Adipose tissue (tissue), 3 donors: ENCODE results near the gene SYNGR4. TPM values are rescaled to one million over a fixed set of nuclear protein-coding genes. Genes with fewer than 3 reads are reported as not detected.
"Not testable (repeated sequence)": the region's sequence is repeated elsewhere in the genome, so short reads cannot be mapped to it uniquely, and the experiment has no call there.

ENCODE experiments used
- H3K27ac ChIP-seq: one replicate; pipeline ENCODE4 v1.5.1; 2013; ENCODE audit warnings: low read depth, low read length
- WGBS, 3 donors: extraction: QIAGEN DNeasy Blood & Tissue Kit; methylation state at CpG; one replicate each; pipeline ENCODE4 v1.1.7; 2013; 5-methylcytosine and 5-hydroxymethylcytosine counted together
- polyA plus RNA-seq, 3 donors: library from polyadenylated mRNA; stranded (reverse); fragments of 200-250 nt; gene quantifications; one replicate each; pipeline ENCODE4 v1.2.3, GENCODE V29; 2013
- donor health status: healthy with polysubstance abuse.
- donor health status: Bipolar disorder and iron deficiency.
- donor health status: healthy.

SYNGR4 gene
- polyA plus RNA-seq, 3 donors: 0.94 TPM; not detected in 2

DNA sequence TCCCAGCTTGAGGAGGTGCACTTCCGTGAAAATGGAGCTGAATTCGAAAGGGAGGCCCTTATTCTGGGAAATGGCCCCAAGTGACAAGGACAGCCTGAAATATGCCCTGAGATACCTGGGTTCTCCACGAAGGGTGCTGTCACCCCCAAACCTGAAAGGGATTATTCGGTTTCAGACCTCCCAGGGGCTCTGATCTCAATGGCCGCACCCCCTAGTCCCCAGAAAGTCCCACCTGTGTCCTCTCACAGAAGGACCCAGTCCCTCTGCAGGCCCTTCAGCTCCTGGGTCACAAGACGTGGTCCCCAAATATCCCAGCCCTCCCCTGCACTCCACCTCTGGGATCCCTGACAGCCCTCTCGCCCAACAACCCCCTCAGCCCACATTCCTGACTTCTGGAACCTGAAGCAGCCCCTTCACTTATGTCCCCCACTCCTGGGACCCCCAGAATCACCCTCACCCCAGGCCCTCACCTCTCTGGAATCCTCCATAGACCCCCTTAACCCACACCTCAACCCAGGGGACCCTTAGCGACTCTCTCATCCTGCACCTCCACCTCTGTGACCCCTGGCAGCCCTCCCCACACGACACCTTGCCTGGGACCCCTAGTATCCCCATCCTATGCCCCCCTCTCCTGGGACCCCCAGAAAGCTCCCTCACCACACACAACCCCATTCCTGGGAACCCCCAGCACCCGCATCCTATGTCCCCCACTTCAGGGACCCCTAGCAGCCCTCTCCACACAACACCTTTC lies 606 bp downstream of the SYNGR4 start:
- 63 to 69% (median 67%) methylated on average over 10 of the region's 10 CpGs for WGBS, 3 donors
- no peak overlapping the region for H3K27ac ChIP-seq

GRCh38 chr19:48365602-48366001 lies 1.4 kb downstream of the SYNGR4 start:
- WGBS, 3 donors: 92 to 95% (median 92%) methylated on average over 11 of the region's 11 CpGs
- no peak overlapping the region for H3K27ac ChIP-seq

GRCh38 chr19:48367855-48368254 lies 3.7 kb downstream of the SYNGR4 start:
- no peak overlapping the region for H3K27ac ChIP-seq
- 55 to 76% (median 74%) methylated on average over 5 of the region's 5 CpGs for WGBS, 3 donors

DNA sequence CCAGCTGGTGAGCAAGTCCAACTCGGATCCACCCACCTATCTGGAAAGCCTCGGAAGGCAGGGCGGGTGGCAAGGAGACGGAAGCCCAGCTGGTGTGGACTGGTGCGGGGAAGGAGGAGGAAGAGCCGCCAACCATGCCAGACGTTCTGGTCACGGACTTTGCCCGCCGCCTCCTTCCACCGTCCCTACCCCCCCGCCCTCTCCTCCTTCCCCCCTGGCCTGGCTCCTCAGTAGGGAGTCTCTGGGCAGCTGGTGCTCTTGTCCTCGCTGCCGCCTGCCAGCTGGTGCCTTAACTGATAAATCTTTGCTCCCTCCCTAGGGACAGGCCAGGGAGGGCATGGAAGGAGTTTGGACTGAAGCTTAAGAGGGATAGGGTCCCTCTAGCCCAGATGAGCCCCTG lies 4.8 kb downstream of the SYNGR4 start:
- H3K27ac ChIP-seq: no peak overlapping the region
- 58 to 84% (median 81%) methylated on average over 14 of the region's 14 CpGs for WGBS, 3 donors

DNA sequence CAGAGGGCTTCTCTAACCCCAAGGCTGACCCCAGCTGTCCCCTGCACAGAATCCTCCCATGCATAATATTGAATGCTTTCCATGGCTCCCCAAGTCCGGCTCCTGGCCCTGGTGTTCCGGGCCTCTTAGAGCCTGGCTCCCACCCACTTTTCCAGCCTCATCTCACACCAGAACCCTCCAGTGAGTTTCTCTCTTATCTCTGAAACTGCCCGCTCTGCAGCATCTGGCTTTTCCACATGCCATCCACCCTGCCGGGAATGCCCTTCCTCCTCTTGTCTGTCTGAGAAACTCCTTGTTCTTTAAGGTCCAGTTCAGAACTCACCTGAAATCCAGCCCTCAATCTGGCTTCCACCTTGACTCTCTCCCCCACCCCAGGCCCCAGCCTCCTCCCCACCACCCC lies 6.8 kb downstream of the SYNGR4 start:
- WGBS, 3 donors: 80 to 87% (median 87%) methylated on average over 4 of the region's 4 CpGs
- no peak overlapping the region for H3K27ac ChIP-seq

DNA sequence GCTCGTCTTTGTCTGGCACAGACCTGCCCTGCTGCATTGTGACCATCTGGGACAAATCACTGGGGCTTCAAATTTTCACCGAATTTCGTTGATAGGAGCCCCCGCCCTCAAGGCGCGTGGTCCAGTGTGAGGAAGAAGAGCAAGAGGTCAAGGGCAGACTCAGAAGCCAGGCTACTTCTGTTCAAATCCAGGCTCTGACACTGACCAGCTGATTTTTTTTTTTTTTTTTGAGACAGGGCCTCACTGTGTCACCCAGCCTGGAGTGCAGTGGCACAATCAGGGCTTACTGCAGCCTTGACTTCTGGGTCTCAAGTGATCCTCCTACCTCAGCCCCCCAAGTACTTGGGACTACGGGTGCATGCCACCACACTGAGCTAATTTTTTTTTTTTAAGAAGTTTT lies 7.2 kb downstream of the SYNGR4 start:
- 71 to 81% (median 77%) methylated on average over 7 of the region's 7 CpGs for WGBS, 3 donors
- no peak overlapping the region for H3K27ac ChIP-seq

GRCh38 chr19:48371771-48372170 lies 7.6 kb downstream of the SYNGR4 start:
- 95 to 97% (median 97%) methylated on average over 5 of the region's 5 CpGs for WGBS, 3 donors
- H3K27ac ChIP-seq: not testable (repeated sequence)

GRCh38 chr19:48372904-48373303 lies 8.7 kb downstream of the SYNGR4 start:
- no peak overlapping the region for H3K27ac ChIP-seq
- 51 to 67% (median 56%) methylated on average over 4 of the region's 4 CpGs for WGBS, 3 donors

GRCh38 chr19:48373567-48373966 lies 9.4 kb downstream of the SYNGR4 start:
- H3K27ac ChIP-seq: no peak overlapping the region

GRCh38 chr19:48378194-48378570 lies 14.0 kb downstream of the SYNGR4 start:
- H3K27ac ChIP-seq: no peak overlapping the region
- 91 to 92% (median 91%) methylated on average over 10 of the region's 10 CpGs for WGBS, 3 donors

More at GRCh38 chr19:48373567-48373966, 9.4 kb downstream of the SYNGR4 start:
- 82 to 87% (median 84%) methylated on average over 8 to 11 of the region's 11 CpGs for WGBS, 3 donors

GRCh38 chr19:48379058-48379457 lies 14.9 kb downstream of the SYNGR4 start:
- no peak overlapping the region for H3K27ac ChIP-seq
- 77 to 82% (median 78%) methylated on average over 5 of the region's 5 CpGs for WGBS, 3 donors

DNA sequence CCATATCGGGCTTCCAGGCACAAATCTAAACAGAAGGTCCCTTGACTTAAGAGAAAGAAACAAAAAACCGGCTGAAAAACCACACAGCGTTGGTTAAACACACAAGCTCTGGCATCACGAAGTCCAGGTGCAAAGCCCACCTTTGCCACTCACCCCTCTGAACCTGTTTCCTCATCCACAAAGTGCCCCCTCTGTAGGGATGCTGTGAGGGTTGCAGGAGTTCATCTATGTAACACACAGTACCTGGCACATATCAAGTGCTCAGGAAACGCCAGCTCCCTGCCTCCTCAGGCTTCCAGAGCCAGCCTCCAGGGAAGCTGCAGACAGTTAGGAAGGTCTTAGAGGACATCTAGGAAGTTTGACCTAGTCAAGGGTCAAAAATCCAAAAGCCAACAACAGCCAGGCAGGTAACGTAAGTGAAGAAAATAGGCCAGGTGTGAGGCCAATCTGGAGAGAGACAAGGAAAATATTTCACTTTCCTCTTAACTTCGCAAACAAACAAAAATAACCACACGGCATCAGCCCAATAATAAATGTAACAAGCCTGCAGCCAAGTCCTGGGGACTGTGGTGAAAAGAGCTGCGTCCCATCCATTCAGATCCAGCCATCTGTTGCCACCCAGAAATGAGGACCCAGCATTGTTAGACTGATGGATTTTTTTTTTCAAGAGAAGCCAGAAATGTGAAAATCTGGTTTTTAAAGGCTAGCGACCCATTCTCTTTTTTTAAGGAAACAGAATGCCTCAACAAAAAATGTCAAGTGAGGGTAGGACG lies 17.2 kb downstream of the SYNGR4 start:
- WGBS, 3 donors: 87 to 90% (median 87%) methylated on average over 11 of the region's 11 CpGs
- no peak overlapping the region for H3K27ac ChIP-seq

DNA sequence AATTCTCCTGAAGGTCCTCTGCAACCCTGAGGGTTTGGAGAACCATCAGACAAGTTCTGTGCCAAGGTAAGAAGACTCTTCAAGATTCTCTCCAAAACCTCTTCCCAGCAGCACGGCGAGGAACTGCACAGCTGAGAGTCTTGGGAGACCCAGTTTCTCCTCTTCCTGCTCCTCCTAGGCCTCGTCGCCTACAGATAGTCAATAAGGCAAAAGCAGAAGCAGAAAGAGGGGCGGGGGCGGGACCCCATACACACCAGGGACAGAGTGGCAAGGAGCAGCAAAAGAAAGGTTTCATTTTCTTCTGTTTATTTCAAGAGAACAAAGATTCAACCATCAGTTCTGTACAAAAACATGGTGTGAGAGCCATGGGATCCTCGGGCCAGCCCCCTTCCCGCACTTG lies 18.1 kb downstream of the SYNGR4 start:
- H3K27ac ChIP-seq: no peak overlapping the region
- 83 to 90% (median 89%) methylated on average over 8 of the region's 8 CpGs for WGBS, 3 donors

DNA sequence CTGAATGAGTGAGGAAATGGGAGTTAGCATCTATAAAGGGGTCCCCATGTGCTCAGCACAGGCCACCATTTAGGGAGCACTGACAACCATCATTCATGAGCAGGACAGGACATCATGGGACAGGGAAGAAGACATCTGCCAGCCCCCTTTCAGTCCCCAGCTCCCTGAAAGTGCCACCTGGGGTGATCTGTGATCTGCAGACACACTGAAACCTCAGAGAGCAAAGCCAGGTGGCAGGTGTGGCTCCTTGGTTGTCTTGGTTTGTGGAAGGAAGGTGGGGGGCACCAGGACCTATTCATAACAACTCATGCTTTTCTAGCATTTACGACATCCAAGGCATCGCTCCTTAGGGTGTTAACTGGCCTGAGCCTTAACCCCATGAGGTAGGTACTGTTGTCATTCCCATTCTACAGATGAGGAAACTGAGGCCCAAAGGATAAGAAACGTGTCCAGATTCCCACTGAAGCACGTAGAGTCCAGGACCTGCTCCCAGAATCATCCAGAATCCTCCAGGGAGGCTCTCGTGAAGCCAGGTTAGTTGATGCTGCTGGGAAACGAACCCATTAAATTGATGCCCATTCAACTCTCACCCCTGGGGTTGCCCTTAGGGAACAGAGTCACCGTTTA lies 21.4 kb downstream of the SYNGR4 start:
- no peak overlapping the region for H3K27ac ChIP-seq
- 85 to 95% (median 93%) methylated on average over 7 of the region's 7 CpGs for WGBS, 3 donors

- 89 to 100% (median 95%) methylated on average over 2 to 3 of the region's 3 CpGs for WGBS, 3 donors
These were observed 22.8 kb downstream of the SYNGR4 start for GRCh38 chr19:48386981-48387380.

DNA sequence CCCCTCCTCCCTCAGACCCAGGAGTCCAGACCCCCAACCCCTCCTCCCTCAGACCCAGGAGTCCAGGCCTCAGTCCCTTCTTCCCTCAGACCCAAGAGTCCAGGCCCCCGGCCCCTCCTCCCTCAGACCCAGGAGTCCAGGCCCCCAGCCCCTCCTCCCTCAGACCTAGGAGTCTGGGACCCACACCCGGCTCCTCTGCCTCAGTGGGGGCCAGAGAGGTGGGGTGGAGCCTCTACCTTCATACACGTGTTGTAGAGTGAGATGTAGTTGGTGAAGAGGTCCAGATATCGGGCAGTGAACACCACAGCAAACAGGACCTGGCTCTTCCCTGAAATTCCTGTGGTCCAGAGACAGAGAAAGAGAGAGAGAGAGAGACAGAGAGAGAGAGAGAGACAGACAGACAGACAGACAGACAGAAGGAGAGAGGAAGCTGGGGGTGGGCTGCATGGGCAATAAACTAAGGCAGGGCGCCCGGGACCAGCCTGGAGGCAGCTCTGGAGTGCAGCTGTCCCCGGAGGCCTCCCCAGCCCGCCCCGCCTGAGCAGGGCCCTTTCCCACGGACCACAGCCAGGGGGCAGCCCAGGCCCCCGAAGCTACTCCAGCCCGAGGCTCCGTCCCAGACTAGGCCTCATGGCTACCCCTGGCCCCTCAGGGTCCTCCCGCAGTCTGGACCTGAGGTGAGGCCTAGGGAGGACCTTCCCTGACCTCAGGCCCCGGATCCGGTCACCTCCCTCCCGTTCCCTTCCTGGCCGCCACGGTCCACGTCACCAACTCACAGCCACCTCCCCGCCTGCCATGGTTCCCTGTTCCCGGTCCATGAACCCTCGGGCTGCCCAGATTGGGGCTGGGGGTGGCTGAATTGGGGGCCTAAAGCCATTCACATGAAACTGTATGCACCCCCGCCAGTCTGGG lies 26.3 kb downstream of the SYNGR4 start:
- 2 to 4% (median 4%) methylated on average over 20 to 24 of the region's 24 CpGs for WGBS, 3 donors
- peak overlapping the region; percentile 70 for H3K27ac ChIP-seq

More at GRCh38 chr19:48386981-48387380, 22.8 kb downstream of the SYNGR4 start:
- H3K27ac ChIP-seq: no peak overlapping the region

GRCh38 chr19:48391100-48392005 lies 27.2 kb downstream of the SYNGR4 start, which contains the start of gene KDELR1:
KDELR1 (minus strand) TSS chr19:48391551; CDS start chr19:48391358, 193 bp downstream.
- H3K27ac ChIP-seq: peak within 1 kb of the TSS; percentile 70
- 4 to 5% (median 4%) methylated on average over 37 to 42 of the region's 42 CpGs for WGBS, 3 donors
